GM18909 (cell line): ENCODE measurements around the gene SLC39A3.

Experiments
- ATAC-seq: cut with Tn5 transposase; IDR thresholded peaks from one replicate; pipeline ENCODE4 v1.9.1; 2021; ENCODE audit warnings: mild to moderate bottlenecking; ENCODE audit not compliant: unreplicated experiment, poor library complexity

SLC39A3 gene

GRCh38 chr19:2751438-2751830, 11.6 kb upstream of the SLC39A3 start:
- ATAC-seq, result no peak

GRCh38 chr19:2750808-2751437, 11.1 kb upstream of the SLC39A3 start:
- no peak for ATAC-seq

- ATAC-seq, result no peak
Observed at GRCh38 chr19:2747349-2747748, 7.5 kb upstream of the SLC39A3 start.

- ATAC-seq, result no peak
Observed at GRCh38 chr19:2744113-2744512, 4.3 kb upstream of the SLC39A3 start.

GRCh38 chr19:2743099-2743498, 3.3 kb upstream of the SLC39A3 start:
- ATAC-seq, result no peak

- no peak for ATAC-seq
Observed at GRCh38 chr19:2740314-2740656, 468 bp upstream of the SLC39A3 start.

- no peak for ATAC-seq
Observed at GRCh38 chr19:2736550-2737190, 3.1 kb downstream of the SLC39A3 start.

- no peak for ATAC-seq
Observed at GRCh38 chr19:2735374-2735773, 4.4 kb downstream of the SLC39A3 start.

GRCh38 chr19:2734589-2735288, 5.1 kb downstream of the SLC39A3 start:
- no peak for ATAC-seq

- no peak for ATAC-seq
Observed at GRCh38 chr19:2733930-2734588, 5.8 kb downstream of the SLC39A3 start.

- no peak for ATAC-seq
Observed at GRCh38 chr19:2732883-2733282, 6.9 kb downstream of the SLC39A3 start.

- ATAC-seq, result no peak
Observed at GRCh38 chr19:2732157-2732725, 7.6 kb downstream of the SLC39A3 start.

GRCh38 chr19:2731181-2731995, 8.4 kb downstream of the SLC39A3 start:
- no peak for ATAC-seq

- ATAC-seq, result no peak
Observed at GRCh38 chr19:2729943-2730818, 9.6 kb downstream of the SLC39A3 start.

GRCh38 chr19:2728783-2729387, 10.9 kb downstream of the SLC39A3 start:
- no peak for ATAC-seq

- no peak for ATAC-seq
Observed at GRCh38 chr19:2727640-2727944, 12.2 kb downstream of the SLC39A3 start.

- no peak for ATAC-seq
Observed at GRCh38 chr19:2726904-2727639, 12.7 kb downstream of the SLC39A3 start.

GRCh38 chr19:2726160-2726855, 13.5 kb downstream of the SLC39A3 start:
- ATAC-seq, result no peak
